Smooth muscle cell (in vitro differentiated cells): Measurements from ENCODE around the gene RASGRF1. TPM values are rescaled to one million over a fixed set of nuclear protein-coding genes. Genes with fewer than 3 reads are reported as not detected.

Experiments used
- DNase-seq: peaks from one replicate; lab custom pipeline; 2025; ENCODE audit not compliant: unreplicated experiment; lab: John Stamatoyannopoulos, UW
- H2AFZ ChIP-seq: fragments of 200-600 bp; sonication (generic); 2 replicates; pipeline ENCODE4 v1.6.0; 2016; ENCODE audit warnings: antibody characterized with exemption, low read depth, mild to moderate bottlenecking
- H3F3A ChIP-seq: fragments of 200-600 bp; sonication (generic); 2 replicates; pipeline ENCODE4 v1.6.0; 2017; ENCODE audit warnings: antibody characterized with exemption, low read depth
- H3K27ac ChIP-seq: fragments of 200-600 bp; sonication (generic); 2 replicates; pipeline ENCODE4 v1.5.1; 2016; ENCODE audit warnings: low read depth, mild to moderate bottlenecking
- H3K27me3 ChIP-seq: fragments of 200-600 bp; sonication (generic); 2 replicates; pipeline ENCODE4 v1.6.1; 2016; ENCODE audit warnings: low read depth, mild to moderate bottlenecking
- H3K36me3 ChIP-seq: fragments of 200-600 bp; sonication (generic); 2 replicates; pipeline ENCODE4 v1.5.1; 2016; ENCODE audit warnings: low read depth
- H3K4me1 ChIP-seq: fragments of 200-600 bp; sonication (generic); 2 replicates; pipeline ENCODE4 v1.5.1; 2016; ENCODE audit warnings: low read depth
- H3K4me2 ChIP-seq: fragments of 200-600 bp; sonication (generic); 2 replicates; pipeline ENCODE4 v1.6.0; 2016; ENCODE audit warnings: mild to moderate bottlenecking
- H3K4me3 ChIP-seq: fragments of 200-600 bp; sonication (generic); 2 replicates; pipeline ENCODE4 v1.5.1; 2016; ENCODE audit warnings: mild to moderate bottlenecking
- H3K79me2 ChIP-seq: fragments of 200-600 bp; sonication (generic); 2 replicates; pipeline ENCODE4 v1.6.0; 2016; ENCODE audit warnings: low read depth, mild to moderate bottlenecking
- H3K9ac ChIP-seq: fragments of 200-600 bp; sonication (generic); 2 replicates; pipeline ENCODE4 v1.6.0; 2016; ENCODE audit warnings: low read depth
- H3K9me3 ChIP-seq: fragments of 200-600 bp; sonication (generic); replicated peaks from 2 replicates; pipeline ENCODE4 v1.5.1; 2016; ENCODE audit warnings: low read depth
- H4K20me1 ChIP-seq: fragments of 200-600 bp; sonication (generic); 2 replicates; pipeline ENCODE4 v1.6.0; 2016; ENCODE audit warnings: low read depth
- WGBS: methylation state at CpG from one replicate; pipeline ENCODE4 v1.1.7; 2016; ENCODE audit warnings: low lambda C conversion rate; 5-methylcytosine and 5-hydroxymethylcytosine counted together
- polyA plus RNA-seq: library from polyadenylated mRNA; unstranded; fragments of >200 nt; fragmentation: Nextera tagmentation; extraction: Ambion mirVana; gene quantifications from 2 replicates; pipeline ENCODE4 v1.2.1, GENCODE V29; 2016
- total RNA-seq: library from RNA; depleted of rRNA; stranded (reverse); fragments of >200 nt; gene quantifications from 2 replicates; pipeline ENCODE4 v1.2.3, GENCODE V29; 2014
- TF ChIP-seq, protein P1 (sequence below): fragments of 200-600 bp; sonication (generic); IDR thresholded peaks from 2 replicates; pipeline ENCODE4 v1.5.1; 2017; ENCODE audit warnings: borderline replicate concordance, mild to moderate bottlenecking, antibody characterized with exemption; ENCODE audit not compliant: insufficient read depth, poor library complexity, severe bottlenecking

The RASGRF1 gene
- total and polyA plus RNA-seq, 2 experiments from 2014 or later: 0.17 to 0.22 TPM

DNA sequence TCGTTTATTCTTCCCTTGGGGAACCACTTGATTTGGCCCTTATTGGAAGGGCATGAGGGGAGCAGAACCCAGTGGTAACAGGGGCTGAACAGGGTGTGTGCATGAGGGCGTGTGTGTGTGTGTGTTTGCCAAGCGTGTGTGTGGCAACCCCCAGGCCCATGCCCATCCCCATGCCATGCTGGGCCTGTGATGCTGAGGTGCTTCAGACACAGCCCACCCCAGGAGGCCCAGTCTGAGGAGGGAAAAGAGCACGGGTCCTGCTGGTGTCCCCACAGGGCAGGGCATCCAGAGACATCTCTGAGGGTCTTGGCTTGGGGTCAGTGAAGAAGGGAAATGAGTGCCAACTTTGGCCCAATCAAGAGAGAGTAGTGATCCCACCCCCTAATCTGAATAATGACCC is 71.6 kb downstream of the RASGRF1 start:
- WGBS: 78% methylated on average over 4 of the region's 4 CpGs
- Histone ChIP-seq H3F3A (no peaks in the 10 kb centered on the region), H3K4me2 (no peak overlapping the region), H3K27ac (no peak overlapping the region), H3K4me3 (no peak overlapping the region), H3K9ac (no peak overlapping the region), H4K20me1 (no peaks in the 10 kb centered on the region), H3K36me3 (no peaks in the 10 kb centered on the region), H3K4me1 (no peaks in the 10 kb centered on the region), H3K79me2 (no peaks in the 10 kb centered on the region), H2AFZ (no peak overlapping the region), H3K27me3 (no peaks in the 10 kb centered on the region), H3K9me3 (no peaks in the 10 kb centered on the region)
- DNase-seq: no peak
- TF ChIP-seq, protein P1, sequence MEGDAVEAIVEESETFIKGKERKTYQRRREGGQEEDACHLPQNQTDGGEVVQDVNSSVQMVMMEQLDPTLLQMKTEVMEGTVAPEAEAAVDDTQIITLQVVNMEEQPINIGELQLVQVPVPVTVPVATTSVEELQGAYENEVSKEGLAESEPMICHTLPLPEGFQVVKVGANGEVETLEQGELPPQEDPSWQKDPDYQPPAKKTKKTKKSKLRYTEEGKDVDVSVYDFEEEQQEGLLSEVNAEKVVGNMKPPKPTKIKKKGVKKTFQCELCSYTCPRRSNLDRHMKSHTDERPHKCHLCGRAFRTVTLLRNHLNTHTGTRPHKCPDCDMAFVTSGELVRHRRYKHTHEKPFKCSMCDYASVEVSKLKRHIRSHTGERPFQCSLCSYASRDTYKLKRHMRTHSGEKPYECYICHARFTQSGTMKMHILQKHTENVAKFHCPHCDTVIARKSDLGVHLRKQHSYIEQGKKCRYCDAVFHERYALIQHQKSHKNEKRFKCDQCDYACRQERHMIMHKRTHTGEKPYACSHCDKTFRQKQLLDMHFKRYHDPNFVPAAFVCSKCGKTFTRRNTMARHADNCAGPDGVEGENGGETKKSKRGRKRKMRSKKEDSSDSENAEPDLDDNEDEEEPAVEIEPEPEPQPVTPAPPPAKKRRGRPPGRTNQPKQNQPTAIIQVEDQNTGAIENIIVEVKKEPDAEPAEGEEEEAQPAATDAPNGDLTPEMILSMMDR: no peak

- Histone ChIP-seq H3K79me2 (no peaks in the 10 kb centered on the region), H3K27me3 (no peaks in the 10 kb centered on the region), H3K27ac (no peak overlapping the region), H3K9ac (no peak overlapping the region), H4K20me1 (no peaks in the 10 kb centered on the region), H3K36me3 (no peaks in the 10 kb centered on the region), H3K4me1 (no peaks in the 10 kb centered on the region), H3K4me2 (no peak overlapping the region), H3F3A (no peaks in the 10 kb centered on the region), H2AFZ (no peak overlapping the region), H3K9me3 (no peaks in the 10 kb centered on the region), H3K4me3 (no peak overlapping the region)
- 89% methylated on average over 7 of the region's 7 CpGs for whole genome bisulfite sequencing
- no peak for DNase-seq
- TF ChIP-seq, protein P1: no peak
Observed at GRCh38 chr15:79017953-79018352, 72.6 kb downstream of the RASGRF1 start.

- Histone ChIP-seq H3K9me3 (no peaks in the 10 kb centered on the region), H3K36me3 (no peaks in the 10 kb centered on the region), H4K20me1 (no peaks in the 10 kb centered on the region), H3K27me3 (no peaks in the 10 kb centered on the region), H3K4me2 (no peak overlapping the region), H3K9ac (no peak overlapping the region), H3F3A (no peaks in the 10 kb centered on the region), H3K79me2 (no peaks in the 10 kb centered on the region), H3K27ac (no peak overlapping the region), H3K4me3 (no peak overlapping the region), H3K4me1 (no peaks in the 10 kb centered on the region), H2AFZ (no peak overlapping the region)
- 87% methylated on average over 10 of the region's 10 CpGs for WGBS
- no peak for DNase-seq
- TF ChIP-seq, protein P1: no peak
Observed at GRCh38 chr15:79016527-79017170, 73.9 kb downstream of the RASGRF1 start.

GRCh38 chr15:79015416-79015815 is 75.2 kb downstream of the RASGRF1 start:
- TF ChIP-seq, protein P1: no peak
- 95% methylated on average over 3 of the region's 3 CpGs for WGBS

More at GRCh38 chr15:79015416-79015815, 75.2 kb downstream of the RASGRF1 start:
- Histone ChIP-seq H3K36me3 (no peaks in the 10 kb centered on the region), H3F3A (no peaks in the 10 kb centered on the region), H3K9ac (no peak overlapping the region), H2AFZ (no peak overlapping the region), H3K4me2 (no peak overlapping the region), H3K4me3 (no peak overlapping the region), H3K27me3 (no peaks in the 10 kb centered on the region), H3K79me2 (no peaks in the 10 kb centered on the region), H3K27ac (no peak overlapping the region), H3K4me1 (no peaks in the 10 kb centered on the region), H4K20me1 (no peaks in the 10 kb centered on the region), H3K9me3 (no peaks in the 10 kb centered on the region)
- no peak for DNase-seq
